ENCODE measurements around the gene SNRNP40. TPM values are rescaled to one million over a fixed set of nuclear protein-coding genes. Genes with fewer than 3 reads are reported as not detected.

Gene SNRNP40
- total RNA-seq, 3 donors from 2014 or later (not counting 1 experiment from before 2014, with no cell fraction given): 57.9 to 71.2 (median 60.3) TPM

DNA sequence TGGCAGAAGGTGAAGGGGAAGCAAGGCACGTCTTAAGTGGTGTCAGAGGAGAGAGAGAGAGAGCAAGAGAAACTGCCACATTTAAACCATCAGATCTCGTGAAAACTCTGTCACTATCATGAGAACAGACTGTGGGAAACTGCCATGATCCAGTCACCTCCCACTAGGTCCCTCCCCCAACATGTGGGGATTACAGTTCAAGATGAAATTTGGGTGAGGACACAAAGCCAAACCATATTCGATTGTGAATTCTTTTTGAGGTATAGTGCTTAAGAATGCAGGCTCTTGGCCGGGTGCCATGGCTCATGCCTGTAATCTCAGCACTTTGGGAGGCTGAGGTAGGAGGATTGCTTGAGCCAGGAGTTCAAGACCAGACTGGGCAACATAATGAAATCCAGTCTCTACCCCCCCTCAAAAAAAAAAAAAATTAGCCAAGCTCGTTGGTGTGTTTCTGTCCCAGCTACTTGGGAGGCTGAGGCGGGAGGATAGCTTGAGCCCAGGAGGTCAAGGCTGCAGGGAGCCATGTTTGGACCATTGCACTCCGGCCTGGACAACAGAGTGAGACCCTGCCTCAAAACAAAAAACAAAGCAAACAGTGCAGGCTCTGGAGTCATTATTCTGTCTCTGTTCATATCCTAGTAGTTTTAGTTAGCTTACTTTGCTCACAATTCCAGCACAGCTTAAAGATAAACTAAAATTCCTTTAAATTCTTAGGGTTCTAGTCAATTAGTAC lies 6.3 kb upstream of the SNRNP40 start:
- H3K4me1 ChIP-seq (ENCODE audit: control insufficient read depth, insufficient read depth, low read length): peaks cover 17% of the 10 kb centered on the region
- H3K27me3 ChIP-seq (ENCODE audit: control insufficient read depth, insufficient read depth, low read length): no peaks in the 10 kb centered on the region
- H3K9me3 Mint-ChIP-seq: peaks cover 2% of the 10 kb centered on the region in 2 donors
- H3K27ac Mint-ChIP-seq: peak overlapping the region in 1 of 2 donors; percentile 58
- 93% methylated on average over 5 of the region's 7 CpGs for WGBS (ENCODE audit: insufficient coverage)
- no peaks in the 10 kb centered on the region for H3K9me3 ChIP-seq (ENCODE audit: control insufficient read depth, insufficient read depth, low read length)
- H3K4me1 Mint-ChIP-seq: peaks cover 30 to 61% of the 10 kb centered on the region in 2 donors
- DNase-seq (no peak), ATAC-seq (peak in 2 of 3 donors; percentile 13 to 18)
- peak overlapping the region; percentile 38 for H3K4me3 Mint-ChIP-seq
- no peaks in the 10 kb centered on the region for H3K27me3 Mint-ChIP-seq (ENCODE audit: low read depth in 2 of 2)
- no peak overlapping the region for H3K27ac ChIP-seq (ENCODE audit: low read length)
- H3K36me3 ChIP-seq (ENCODE audit: control insufficient read depth, insufficient read depth, low read length): no peaks in the 10 kb centered on the region
- no peak overlapping the region for H3K4me3 ChIP-seq (ENCODE audit: low read length)
- TF ChIP-seq, protein P1, sequence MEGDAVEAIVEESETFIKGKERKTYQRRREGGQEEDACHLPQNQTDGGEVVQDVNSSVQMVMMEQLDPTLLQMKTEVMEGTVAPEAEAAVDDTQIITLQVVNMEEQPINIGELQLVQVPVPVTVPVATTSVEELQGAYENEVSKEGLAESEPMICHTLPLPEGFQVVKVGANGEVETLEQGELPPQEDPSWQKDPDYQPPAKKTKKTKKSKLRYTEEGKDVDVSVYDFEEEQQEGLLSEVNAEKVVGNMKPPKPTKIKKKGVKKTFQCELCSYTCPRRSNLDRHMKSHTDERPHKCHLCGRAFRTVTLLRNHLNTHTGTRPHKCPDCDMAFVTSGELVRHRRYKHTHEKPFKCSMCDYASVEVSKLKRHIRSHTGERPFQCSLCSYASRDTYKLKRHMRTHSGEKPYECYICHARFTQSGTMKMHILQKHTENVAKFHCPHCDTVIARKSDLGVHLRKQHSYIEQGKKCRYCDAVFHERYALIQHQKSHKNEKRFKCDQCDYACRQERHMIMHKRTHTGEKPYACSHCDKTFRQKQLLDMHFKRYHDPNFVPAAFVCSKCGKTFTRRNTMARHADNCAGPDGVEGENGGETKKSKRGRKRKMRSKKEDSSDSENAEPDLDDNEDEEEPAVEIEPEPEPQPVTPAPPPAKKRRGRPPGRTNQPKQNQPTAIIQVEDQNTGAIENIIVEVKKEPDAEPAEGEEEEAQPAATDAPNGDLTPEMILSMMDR (IDR thresholded peaks at IDR 0.05): no peak
- intact Hi-C loops (cut with micrococcal nuclease): loop anchor here (10.0 kb wide), 1 partner anchor 548 kb away; the partner anchor contains the start of gene LAPTM5
- H3K36me3 Mint-ChIP-seq: no peaks in the 10 kb centered on the region

DNA sequence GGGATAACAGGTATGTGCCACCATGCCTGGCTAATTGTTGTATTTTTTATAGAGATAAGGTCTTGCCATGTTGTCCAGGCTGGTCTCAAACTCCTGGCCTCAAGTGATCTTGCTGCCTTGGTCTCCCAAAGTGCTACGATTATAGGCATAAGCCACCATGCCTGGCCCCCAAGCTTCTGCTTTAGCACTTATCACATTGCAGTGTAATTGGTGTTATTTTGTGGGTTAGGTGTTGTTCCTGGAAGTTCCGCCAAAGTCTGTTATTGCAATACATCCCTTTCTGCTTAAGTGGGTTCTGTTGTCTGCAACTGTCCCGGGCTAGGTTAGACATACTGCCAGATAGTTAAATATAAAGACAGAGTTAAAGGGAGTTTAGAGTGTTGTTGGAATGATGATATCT lies 3.6 kb upstream of the SNRNP40 start:
- Histone ChIP-seq H3K4me1 (ENCODE audit: control insufficient read depth, insufficient read depth, low read length) (peaks cover 36% of the 10 kb centered on the region), H3K27me3 (ENCODE audit: control insufficient read depth, insufficient read depth, low read length) (no peaks in the 10 kb centered on the region), H3K36me3 (ENCODE audit: control insufficient read depth, insufficient read depth, low read length) (no peaks in the 10 kb centered on the region), H3K4me3 (ENCODE audit: low read length) (no peak overlapping the region), H3K27ac (ENCODE audit: low read length) (peak overlapping the region; percentile 68), H3K9me3 (ENCODE audit: control insufficient read depth, insufficient read depth, low read length) (no peaks in the 10 kb centered on the region)
- Mint-ChIP-seq H3K27me3 (ENCODE audit: low read depth in 2 of 2) (no peaks in the 10 kb centered on the region), H3K36me3 (no peaks in the 10 kb centered on the region), H3K27ac (no peak overlapping the region), H3K4me1 (peaks cover 19 to 50% of the 10 kb centered on the region in 2 donors), H3K9me3 (peaks cover 2% of the 10 kb centered on the region in 2 donors), H3K4me3 (peak overlapping the region; percentile 91)
- ATAC-seq (peak; percentile 31 to 46 (median 39)), DNase-seq (peak; percentile 48 to 50)
- intact Hi-C loops (cut with micrococcal nuclease): loop anchor here (10.0 kb wide), 1 partner anchor 545 kb away; the partner anchor contains the start of gene LAPTM5
- WGBS (ENCODE audit: insufficient coverage): 24% methylated on average over 3 of the region's 3 CpGs
- TF ChIP-seq, protein P1 (IDR thresholded peaks at IDR 0.05): no peak

DNA sequence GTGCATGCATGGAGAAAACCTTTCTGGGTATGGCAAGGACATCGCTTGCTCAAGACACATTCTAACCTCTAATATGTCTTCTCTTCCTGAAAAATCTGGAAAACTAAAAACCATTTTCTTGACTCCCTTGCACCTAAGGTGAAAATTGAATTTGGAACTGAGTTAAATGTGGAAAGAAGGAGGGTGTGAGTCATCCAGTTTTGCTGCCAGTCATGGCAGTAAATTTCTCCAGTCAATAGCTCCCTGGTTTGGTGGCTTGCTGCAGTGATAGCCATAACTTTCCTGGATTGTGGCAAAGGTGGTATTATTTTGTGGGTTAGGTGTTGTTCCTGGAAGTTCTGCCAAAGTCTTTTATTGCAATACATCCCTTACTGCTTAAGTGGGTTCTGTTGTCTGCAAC lies 2.8 kb upstream of the SNRNP40 start:
- intact Hi-C loops (cut with micrococcal nuclease): loop anchor here (5.0 kb wide), 1 partner anchor 232 kb away; the partner anchor contains the start of gene PUM1
- H3K4me3 Mint-ChIP-seq: peak overlapping the region; percentile 42
- WGBS (ENCODE audit: insufficient coverage): 100% methylated on average over 1 of the region's 1 CpG

More for the DNA sequence above, 2.8 kb upstream of the SNRNP40 start:
- H3K9me3 ChIP-seq (ENCODE audit: control insufficient read depth, insufficient read depth, low read length): no peaks in the 10 kb centered on the region
- no peaks in the 10 kb centered on the region for H3K27me3 ChIP-seq (ENCODE audit: control insufficient read depth, insufficient read depth, low read length)
- H3K27ac ChIP-seq (ENCODE audit: low read length): peak overlapping the region; percentile 68
- no peak overlapping the region for H3K4me3 ChIP-seq (ENCODE audit: low read length)
- peaks cover 36% of the 10 kb centered on the region for H3K4me1 ChIP-seq (ENCODE audit: control insufficient read depth, insufficient read depth, low read length)
- Mint-ChIP-seq H3K4me1 (peaks cover 19 to 50% of the 10 kb centered on the region in 2 donors), H3K36me3 (no peaks in the 10 kb centered on the region), H3K27ac (no peak overlapping the region), H3K9me3 (peaks cover 2% of the 10 kb centered on the region in 2 donors), H3K27me3 (ENCODE audit: low read depth in 2 of 2) (no peaks in the 10 kb centered on the region)
- no peak for DNase-seq
- ATAC-seq: no peak
- TF ChIP-seq, protein P1 (IDR thresholded peaks at IDR 0.05): no peak
- H3K36me3 ChIP-seq (ENCODE audit: control insufficient read depth, insufficient read depth, low read length): no peaks in the 10 kb centered on the region
